Neural cell (in vitro differentiated cells): ENCODE data around the gene QSOX2.

Experiments used
- CTCF ChIP-seq: fragments of 450-650 bp; IDR thresholded peaks from 2 replicates; pipeline ENCODE4 v1.5.1; 2014; ENCODE audit warnings: antibody characterized with exemption, mild to moderate bottlenecking, moderate library complexity; ENCODE audit not compliant: poor library complexity, severe bottlenecking
- MXI1 ChIP-seq: fragments of 450-650 bp; conservative IDR thresholded peaks from 2 replicates; pipeline ENCODE4 v1.6.1; 2014; ENCODE audit warnings: antibody characterized with exemption, mild to moderate bottlenecking; ENCODE audit not compliant: poor library complexity, severe bottlenecking
- POLR2AphosphoS5 ChIP-seq: IDR thresholded peaks from 2 replicates; pipeline ENCODE4 v1.6.1; 2012
- RAD21 ChIP-seq: fragments of 450-650 bp; conservative IDR thresholded peaks from 2 replicates; pipeline ENCODE4 v1.6.1; 2014; ENCODE audit warnings: antibody characterized with exemption, mild to moderate bottlenecking, moderate library complexity
- TAF1 ChIP-seq: IDR thresholded peaks from 2 replicates; pipeline ENCODE4 v1.6.1; 2012; ENCODE audit warnings: low read depth
- TF ChIP-seq, protein P1 (sequence below): IDR thresholded peaks from 2 replicates; pipeline ENCODE4 v1.6.1; 2012; ENCODE audit warnings: borderline replicate concordance

DNA sequence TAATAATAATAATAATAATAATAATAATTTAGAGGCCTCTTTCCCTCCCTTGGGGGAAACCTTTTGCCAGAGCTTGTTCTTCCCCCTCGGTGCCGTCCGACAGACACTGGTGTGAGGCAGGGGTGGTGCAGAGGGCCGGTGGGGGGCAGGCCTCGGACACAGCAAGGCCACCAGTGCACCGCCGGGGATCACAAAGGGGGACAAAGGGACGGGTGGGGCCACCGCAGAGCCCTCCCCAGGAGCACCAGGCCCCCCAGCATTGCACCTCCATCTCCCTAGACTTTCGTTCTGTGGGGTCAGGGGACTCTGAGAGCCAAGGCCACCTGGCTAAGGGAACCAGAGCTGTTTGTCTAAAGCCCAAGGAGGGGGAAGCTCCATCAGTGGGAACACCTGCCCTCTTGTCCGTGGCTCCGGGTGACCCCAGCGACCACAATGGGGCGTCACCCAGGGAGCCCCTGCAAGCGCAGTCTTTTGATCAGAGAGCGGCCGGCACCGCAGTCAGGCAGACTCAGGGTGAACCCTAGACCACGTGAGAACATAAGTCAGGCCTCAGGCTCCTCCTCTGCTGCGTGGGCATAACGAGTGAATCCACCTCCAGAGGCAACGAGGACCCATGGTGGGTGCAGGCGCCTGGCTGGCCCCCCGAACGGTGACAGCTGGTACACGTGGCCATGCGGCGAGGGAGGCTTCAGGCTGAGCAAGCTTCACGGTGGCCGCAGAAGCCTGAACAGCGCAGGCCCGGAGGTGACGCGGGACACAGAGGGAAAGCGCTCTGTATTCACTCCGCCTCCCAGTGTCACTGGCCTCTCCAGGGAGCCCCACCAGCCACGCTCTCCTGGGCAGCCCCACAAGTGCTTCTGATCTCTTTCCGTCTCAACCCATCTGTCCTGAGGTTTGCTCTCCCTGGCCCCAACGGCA lies 12.0 kb upstream of the QSOX2 start:
- TF ChIP-seq CTCF: no peak
- no peak for TF ChIP-seq TAF1
- TF ChIP-seq MXI1: no peak
- TF ChIP-seq, protein P1, sequence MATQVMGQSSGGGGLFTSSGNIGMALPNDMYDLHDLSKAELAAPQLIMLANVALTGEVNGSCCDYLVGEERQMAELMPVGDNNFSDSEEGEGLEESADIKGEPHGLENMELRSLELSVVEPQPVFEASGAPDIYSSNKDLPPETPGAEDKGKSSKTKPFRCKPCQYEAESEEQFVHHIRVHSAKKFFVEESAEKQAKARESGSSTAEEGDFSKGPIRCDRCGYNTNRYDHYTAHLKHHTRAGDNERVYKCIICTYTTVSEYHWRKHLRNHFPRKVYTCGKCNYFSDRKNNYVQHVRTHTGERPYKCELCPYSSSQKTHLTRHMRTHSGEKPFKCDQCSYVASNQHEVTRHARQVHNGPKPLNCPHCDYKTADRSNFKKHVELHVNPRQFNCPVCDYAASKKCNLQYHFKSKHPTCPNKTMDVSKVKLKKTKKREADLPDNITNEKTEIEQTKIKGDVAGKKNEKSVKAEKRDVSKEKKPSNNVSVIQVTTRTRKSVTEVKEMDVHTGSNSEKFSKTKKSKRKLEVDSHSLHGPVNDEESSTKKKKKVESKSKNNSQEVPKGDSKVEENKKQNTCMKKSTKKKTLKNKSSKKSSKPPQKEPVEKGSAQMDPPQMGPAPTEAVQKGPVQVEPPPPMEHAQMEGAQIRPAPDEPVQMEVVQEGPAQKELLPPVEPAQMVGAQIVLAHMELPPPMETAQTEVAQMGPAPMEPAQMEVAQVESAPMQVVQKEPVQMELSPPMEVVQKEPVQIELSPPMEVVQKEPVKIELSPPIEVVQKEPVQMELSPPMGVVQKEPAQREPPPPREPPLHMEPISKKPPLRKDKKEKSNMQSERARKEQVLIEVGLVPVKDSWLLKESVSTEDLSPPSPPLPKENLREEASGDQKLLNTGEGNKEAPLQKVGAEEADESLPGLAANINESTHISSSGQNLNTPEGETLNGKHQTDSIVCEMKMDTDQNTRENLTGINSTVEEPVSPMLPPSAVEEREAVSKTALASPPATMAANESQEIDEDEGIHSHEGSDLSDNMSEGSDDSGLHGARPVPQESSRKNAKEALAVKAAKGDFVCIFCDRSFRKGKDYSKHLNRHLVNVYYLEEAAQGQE: no peak
- no peak for TF ChIP-seq RAD21
- TF ChIP-seq POLR2AphosphoS5: no peak
